A549 (cell line): ENCODE data around the gene SIVA1. TPM values are rescaled to one million over a fixed set of nuclear protein-coding genes. Genes with fewer than 3 reads are reported as not detected.

Source experiments
- ATAC-seq, 2 experiments: fragments of 200-7000 bp in 1 of 2; fragments of >200 bp in 1 of 2; cut with Nextera tagmentation in 1 of 2; cut with Tn5 transposase in 1 of 2; 3 replicates each; pipeline versions ENCODE4 v1.8.0 to v1.9.1; 2018 to 2020; ENCODE audit warnings: mild to moderate bottlenecking in 1 of 2, moderate library complexity in 1 of 2
- CTCF ChIA-PET: fragments of 300-600 bp; sonication (Branson Sonifier 250); formaldehyde crosslinking; extraction: SDS; loops from one replicate; lab custom pipeline; 2021; ENCODE audit warnings: antibody characterized with exemption, inconsistent platforms; lab: Yijun Ruan, JAX
- POLR2A ChIA-PET: fragments of 350-600 bp; formaldehyde crosslinking; extraction: SDS; loops from one replicate; lab custom pipeline; 2021; ENCODE audit warnings: antibody characterized with exemption, inconsistent platforms; lab: Yijun Ruan, JAX
- DNase-seq, 2 experiments: peaks; one replicate each; pipeline versions ENCODE4 v3.0.0 to v3.0.0-alpha.2; 2011 to 2016; ENCODE audit warnings: low read depth in 1 of 2, low spot score in 1 of 2
- FAIRE-seq: peaks from 2 replicates; lab custom pipeline; 2011; peaks lifted over from hg19 to GRCh38; lab: Jason Lieb, UNC
- H3K27ac ChIP-seq, 2 experiments: fragments of >200 bp; sonication (Bioruptor Twin); formaldehyde crosslinking; 3 replicates each; pipeline ENCODE4 v1.5.1; 2016 to 2017
- H3K4me1 ChIP-seq: fragments of >200 bp; sonication (Bioruptor Twin); formaldehyde crosslinking; 3 replicates; pipeline ENCODE4 v1.6.1; 2016
- H3K4me2 ChIP-seq: fragments of >200 bp; sonication (Bioruptor Twin); formaldehyde crosslinking; 3 replicates; pipeline ENCODE4 v1.6.1; 2016
- H3K4me3 ChIP-seq: fragments of >200 bp; sonication (Bioruptor Twin); formaldehyde crosslinking; 3 replicates; pipeline ENCODE4 v1.5.1; 2016
- H3K9me3 ChIP-seq: fragments of >200 bp; sonication (Bioruptor Twin); formaldehyde crosslinking; 3 replicates; pipeline ENCODE4 v1.6.1; 2016
- FOSL2 ChIP-seq, 2 experiments: fragments of 450-650 bp in 1 of 2; fragments of >200 bp in 1 of 2; sonication (Bioruptor Twin) in 1 of 2; formaldehyde crosslinking; IDR thresholded peaks; 2 replicates each; pipeline versions ENCODE4 v1.5.0 to v1.6.1; 2016 to 2020; ENCODE audit warnings: mild to moderate bottlenecking in 1 of 2, moderate library complexity in 1 of 2
- GATA3 ChIP-seq: IDR thresholded peaks from 2 replicates; pipeline ENCODE4 v1.6.1; 2012; ENCODE audit warnings: borderline replicate concordance
- HEYL ChIP-seq: fragments of 250-450 bp; sonication (Bioruptor Pico); IDR thresholded peaks from 2 replicates; pipeline ENCODE4 v1.8.0; 2021; ENCODE audit warnings: mild to moderate bottlenecking, moderate library complexity
- JUN ChIP-seq, 2 experiments: fragments of >200 bp; sonication (Bioruptor Twin); formaldehyde crosslinking; IDR thresholded peaks; 2 replicates in 1 of 2; 3 replicates in 1 of 2; pipeline ENCODE4 v1.6.1; 2016 to 2017
- MYC ChIP-seq: IDR thresholded peaks from 2 replicates; pipeline ENCODE4 v1.6.1; 2012; ENCODE audit warnings: mild to moderate bottlenecking, inconsistent platforms, low read length, improper control_type of control experiment, borderline replicate concordance
- POLR2AphosphoS2 ChIP-seq: conservative IDR thresholded peaks from 2 replicates; pipeline ENCODE4 v1.6.1; 2012; ENCODE audit warnings: low read length, improper control_type of control experiment, inconsistent platforms
- SREBF2 ChIP-seq: fragments of 450-650 bp; IDR thresholded peaks from 2 replicates; pipeline ENCODE4 v1.6.1; 2014; ENCODE audit warnings: mild to moderate bottlenecking, moderate library complexity
- WGBS: methylation state at CpG from one replicate; pipeline ENCODE4 v1.1.6; 2017; ENCODE audit errors: missing lambda C conversion rate; 5-methylcytosine and 5-hydroxymethylcytosine counted together
- polyA plus RNA-seq, 4 experiments: library from polyadenylated mRNA; depleted of rRNA in 3 of 4; stranded (reverse); fragments of >200 nt; fragmentation: RNase III in 1 of 4; extraction: RNeasy Plus Mini Kit Qiagen cat#74134 plus additional on column Dnase treatment in 1 of 4; gene quantifications; 2 replicates in 3 of 4; 3 replicates in 1 of 4; pipeline ENCODE4 v1.2.3, GENCODE V29; 2011 to 2017
- TF ChIP-seq, protein P1 (sequence below): IDR thresholded peaks from 2 replicates; pipeline ENCODE4 v1.6.1; 2012
- TF ChIP-seq, protein P2 (sequence below): fragments of 200-600 bp; sonication (generic); IDR thresholded peaks from 2 replicates; pipeline ENCODE4 v1.6.1; 2016; ENCODE audit warnings: antibody characterized with exemption, mild to moderate bottlenecking, moderate library complexity
- TF ChIP-seq, protein P3 (sequence below): fragments of >200 bp; sonication (Bioruptor Twin); formaldehyde crosslinking; IDR thresholded peaks from 3 replicates; pipeline ENCODE4 v1.5.1; 2016

SIVA1 gene
- polyA plus RNA-seq, 2 of the 4 experiments (the other 2 are of a cell fraction) = 90.0 to 169 TPM

DNA sequence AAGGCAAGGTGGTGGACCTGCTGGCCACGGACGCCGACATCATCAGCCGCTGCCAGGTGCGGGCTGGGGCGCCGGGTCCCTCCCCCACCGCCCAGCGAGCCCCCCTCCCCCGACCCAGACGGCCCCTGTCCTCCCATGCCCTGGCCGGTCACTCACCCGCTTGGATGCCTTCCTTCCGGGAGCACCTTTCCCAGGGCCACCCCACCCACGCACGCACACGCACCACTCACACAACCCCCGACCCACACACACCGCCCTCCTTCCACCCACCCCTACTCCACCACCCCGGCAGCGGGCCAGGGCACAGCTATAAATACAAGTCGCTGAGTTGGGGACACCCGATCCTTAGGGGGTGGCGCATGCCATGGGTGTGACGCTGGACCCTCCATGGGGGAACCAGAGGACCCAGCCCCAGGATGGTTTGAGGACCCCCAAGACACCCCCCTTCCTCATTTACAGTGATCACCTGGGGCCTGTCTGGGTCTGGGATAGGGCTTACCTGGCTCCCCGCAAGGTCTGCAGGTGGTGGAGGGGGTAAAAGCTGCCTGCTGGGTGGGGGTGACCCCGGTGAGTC lies 28.5 kb upstream of the SIVA1 start:
- H3K4me1 ChIP-seq = peaks cover 46% of the 10 kb centered on the region
- peak; percentile 38 to 58 for DNase-seq
- no peak for TF ChIP-seq MYC
- TF ChIP-seq, protein P1, sequence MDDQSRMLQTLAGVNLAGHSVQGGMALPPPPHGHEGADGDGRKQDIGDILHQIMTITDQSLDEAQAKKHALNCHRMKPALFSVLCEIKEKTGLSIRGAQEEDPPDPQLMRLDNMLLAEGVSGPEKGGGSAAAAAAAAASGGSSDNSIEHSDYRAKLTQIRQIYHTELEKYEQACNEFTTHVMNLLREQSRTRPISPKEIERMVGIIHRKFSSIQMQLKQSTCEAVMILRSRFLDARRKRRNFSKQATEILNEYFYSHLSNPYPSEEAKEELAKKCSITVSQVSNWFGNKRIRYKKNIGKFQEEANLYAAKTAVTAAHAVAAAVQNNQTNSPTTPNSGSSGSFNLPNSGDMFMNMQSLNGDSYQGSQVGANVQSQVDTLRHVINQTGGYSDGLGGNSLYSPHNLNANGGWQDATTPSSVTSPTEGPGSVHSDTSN = 0 out of 2 replicates have a peak, but pooled peaks have one; percentile 47
- 0 out of 2 replicates have a peak, but pooled peaks have one; percentile 37 for TF ChIP-seq GATA3
- 0 out of 2 replicates have a peak, but pooled peaks have one; percentile 3 for TF ChIP-seq POLR2AphosphoS2
- TF ChIP-seq SREBF2 = no peak
- TF ChIP-seq JUN (IDR thresholded peaks at IDR 0.05) = peak; percentile 2 to 27; a peak in 1 of 5 replicates
- TF ChIP-seq, all 56 proteins: peak for 4
- ChIA-PET CTCF (interaction anchor here (1.1 to 6.2 kb wide), 13 partner anchors 12 to 321 kb away, joined by 3 to 65 read pairs (median 7); no protein-coding TSS in a partner anchor), POLR2A (interaction anchor here (1.1 to 1.5 kb wide), 2 partner anchors 28 to 37 kb away, joined by 5 read pairs; partner anchors contain the start of gene SIVA1)
- WGBS = 6% methylated on average over 11 of the region's 27 CpGs
- Histone ChIP-seq H3K4me2 (peak overlapping the region; percentile 94), H3K4me3 (peak overlapping the region; percentile 71), H3K27ac (peak overlapping the region; percentile 82 to 92), H3K9me3 (no peaks in the 10 kb centered on the region)
- FAIRE-seq (no peak), ATAC-seq (peak; percentile 5 to 12)

DNA sequence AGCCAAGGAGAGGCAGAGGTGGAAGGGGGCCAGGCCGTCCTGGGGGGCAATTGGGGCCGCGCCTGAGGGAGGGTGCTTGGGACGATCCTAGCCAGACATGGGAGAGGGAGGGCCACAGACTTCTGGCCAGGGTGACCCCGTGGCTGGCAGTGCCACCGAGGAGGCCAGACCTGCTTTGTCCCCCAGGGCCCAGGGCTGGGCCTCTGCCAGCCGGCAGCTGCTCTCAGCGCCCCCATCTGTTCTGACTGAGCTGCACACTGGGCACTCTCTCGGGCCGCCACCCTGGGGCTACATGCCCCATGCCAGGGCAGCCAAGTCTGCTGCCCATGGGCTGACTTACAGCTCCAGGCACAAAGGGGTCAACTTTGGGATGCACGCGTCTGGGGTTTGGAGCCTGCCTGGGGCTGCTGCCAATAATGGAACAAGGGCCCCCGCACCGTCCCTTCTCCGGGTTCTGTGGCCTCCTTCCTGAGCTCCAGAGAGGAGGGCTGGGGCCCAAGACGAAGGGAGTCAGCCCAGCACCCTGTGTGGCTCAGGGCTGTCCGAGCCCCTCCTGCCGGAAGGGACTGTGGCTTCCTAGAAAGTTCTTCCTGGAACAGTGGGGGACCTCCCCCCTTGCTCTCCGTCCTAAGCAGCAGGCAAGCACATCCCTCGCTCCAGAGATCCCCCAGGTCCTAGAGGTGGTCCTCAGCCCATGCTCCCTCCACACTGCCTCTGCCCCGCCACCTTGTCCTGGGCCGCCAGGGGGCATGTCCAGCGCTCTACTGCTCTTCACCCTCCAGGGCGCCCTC lies 27.8 kb upstream of the SIVA1 start:
- no peaks in the 10 kb centered on the region for H3K9me3 ChIP-seq
- H3K4me1 ChIP-seq = peaks cover 46% of the 10 kb centered on the region
- DNase-seq = peak; percentile 59 to 68
- POLR2A ChIA-PET = interaction anchor here (1.1 to 1.5 kb wide), 2 partner anchors 27 to 37 kb away, joined by 5 read pairs; partner anchors contain the start of gene SIVA1
- TF ChIP-seq, protein P2, sequence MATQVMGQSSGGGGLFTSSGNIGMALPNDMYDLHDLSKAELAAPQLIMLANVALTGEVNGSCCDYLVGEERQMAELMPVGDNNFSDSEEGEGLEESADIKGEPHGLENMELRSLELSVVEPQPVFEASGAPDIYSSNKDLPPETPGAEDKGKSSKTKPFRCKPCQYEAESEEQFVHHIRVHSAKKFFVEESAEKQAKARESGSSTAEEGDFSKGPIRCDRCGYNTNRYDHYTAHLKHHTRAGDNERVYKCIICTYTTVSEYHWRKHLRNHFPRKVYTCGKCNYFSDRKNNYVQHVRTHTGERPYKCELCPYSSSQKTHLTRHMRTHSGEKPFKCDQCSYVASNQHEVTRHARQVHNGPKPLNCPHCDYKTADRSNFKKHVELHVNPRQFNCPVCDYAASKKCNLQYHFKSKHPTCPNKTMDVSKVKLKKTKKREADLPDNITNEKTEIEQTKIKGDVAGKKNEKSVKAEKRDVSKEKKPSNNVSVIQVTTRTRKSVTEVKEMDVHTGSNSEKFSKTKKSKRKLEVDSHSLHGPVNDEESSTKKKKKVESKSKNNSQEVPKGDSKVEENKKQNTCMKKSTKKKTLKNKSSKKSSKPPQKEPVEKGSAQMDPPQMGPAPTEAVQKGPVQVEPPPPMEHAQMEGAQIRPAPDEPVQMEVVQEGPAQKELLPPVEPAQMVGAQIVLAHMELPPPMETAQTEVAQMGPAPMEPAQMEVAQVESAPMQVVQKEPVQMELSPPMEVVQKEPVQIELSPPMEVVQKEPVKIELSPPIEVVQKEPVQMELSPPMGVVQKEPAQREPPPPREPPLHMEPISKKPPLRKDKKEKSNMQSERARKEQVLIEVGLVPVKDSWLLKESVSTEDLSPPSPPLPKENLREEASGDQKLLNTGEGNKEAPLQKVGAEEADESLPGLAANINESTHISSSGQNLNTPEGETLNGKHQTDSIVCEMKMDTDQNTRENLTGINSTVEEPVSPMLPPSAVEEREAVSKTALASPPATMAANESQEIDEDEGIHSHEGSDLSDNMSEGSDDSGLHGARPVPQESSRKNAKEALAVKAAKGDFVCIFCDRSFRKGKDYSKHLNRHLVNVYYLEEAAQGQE = no peak
- TF ChIP-seq HEYL (CRISPR knock-in tag) = no peak
- TF ChIP-seq FOSL2 (IDR thresholded peaks at IDR 0.05) = no peak
- TF ChIP-seq FOSL2 (CRISPR knock-in tag; IDR thresholded peaks at IDR 0.05) = peak; percentile 50; the same call in 1 of the 2 replicates
- TF ChIP-seq, protein P3, sequence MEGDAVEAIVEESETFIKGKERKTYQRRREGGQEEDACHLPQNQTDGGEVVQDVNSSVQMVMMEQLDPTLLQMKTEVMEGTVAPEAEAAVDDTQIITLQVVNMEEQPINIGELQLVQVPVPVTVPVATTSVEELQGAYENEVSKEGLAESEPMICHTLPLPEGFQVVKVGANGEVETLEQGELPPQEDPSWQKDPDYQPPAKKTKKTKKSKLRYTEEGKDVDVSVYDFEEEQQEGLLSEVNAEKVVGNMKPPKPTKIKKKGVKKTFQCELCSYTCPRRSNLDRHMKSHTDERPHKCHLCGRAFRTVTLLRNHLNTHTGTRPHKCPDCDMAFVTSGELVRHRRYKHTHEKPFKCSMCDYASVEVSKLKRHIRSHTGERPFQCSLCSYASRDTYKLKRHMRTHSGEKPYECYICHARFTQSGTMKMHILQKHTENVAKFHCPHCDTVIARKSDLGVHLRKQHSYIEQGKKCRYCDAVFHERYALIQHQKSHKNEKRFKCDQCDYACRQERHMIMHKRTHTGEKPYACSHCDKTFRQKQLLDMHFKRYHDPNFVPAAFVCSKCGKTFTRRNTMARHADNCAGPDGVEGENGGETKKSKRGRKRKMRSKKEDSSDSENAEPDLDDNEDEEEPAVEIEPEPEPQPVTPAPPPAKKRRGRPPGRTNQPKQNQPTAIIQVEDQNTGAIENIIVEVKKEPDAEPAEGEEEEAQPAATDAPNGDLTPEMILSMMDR = peak; percentile 34
- TF ChIP-seq, all 56 proteins: peak for 2
- Histone ChIP-seq H3K27ac (peak overlapping the region; percentile 82 to 92), H3K4me2 (peak overlapping the region; percentile 94), H3K4me3 (peak overlapping the region; percentile 71)
- WGBS = 32% methylated on average over 16 of the region's 24 CpGs
- CTCF ChIA-PET = interaction anchor here (0.5 to 6.2 kb wide), 16 partner anchors 11 to 905 kb away, joined by 3 to 65 read pairs (median 5); no protein-coding TSS in a partner anchor
- FAIRE-seq (no peak), ATAC-seq (peak; percentile 30 to 69)
